SK-N-SH treated with all-trans-retinoic acid at 6 μM for 48 hours (cell line): ENCODE data around the gene EDN1.

ENCODE experiments used
- ARNTL ChIP-seq: fragments of 450-650 bp; formaldehyde crosslinking; IDR thresholded peaks from 2 replicates; pipeline ENCODE4 v1.5.0; 2020; ENCODE audit warnings: low read depth, mild to moderate bottlenecking, moderate library complexity, borderline replicate concordance
- GLIS3 ChIP-seq: fragments of 250-450 bp; sonication (Bioruptor Pico); IDR thresholded peaks from 2 replicates; pipeline ENCODE4 v1.5.0; 2020; ENCODE audit warnings: mild to moderate bottlenecking, moderate library complexity
- PATZ1 ChIP-seq: fragments of 250-450 bp; sonication (Bioruptor Pico); IDR thresholded peaks from 2 replicates; pipeline ENCODE4 v1.8.0; 2020; ENCODE audit warnings: mild to moderate bottlenecking, moderate library complexity, borderline replicate concordance
- PPARA ChIP-seq: fragments of 250-450 bp; sonication (Bioruptor Pico); IDR thresholded peaks from 2 replicates; pipeline ENCODE4 v1.5.0; 2020; ENCODE audit warnings: mild to moderate bottlenecking, borderline replicate concordance
- TSHZ2 ChIP-seq: fragments of 250-450 bp; sonication (Bioruptor Pico); IDR thresholded peaks from 2 replicates; pipeline ENCODE4 v1.5.0; 2020; ENCODE audit warnings: mild to moderate bottlenecking, moderate library complexity
- ZFP3 ChIP-seq: fragments of 250-450 bp; sonication (Bioruptor Pico); IDR thresholded peaks from 2 replicates; pipeline ENCODE4 v1.5.0; 2020; ENCODE audit warnings: mild to moderate bottlenecking, moderate library complexity

DNA sequence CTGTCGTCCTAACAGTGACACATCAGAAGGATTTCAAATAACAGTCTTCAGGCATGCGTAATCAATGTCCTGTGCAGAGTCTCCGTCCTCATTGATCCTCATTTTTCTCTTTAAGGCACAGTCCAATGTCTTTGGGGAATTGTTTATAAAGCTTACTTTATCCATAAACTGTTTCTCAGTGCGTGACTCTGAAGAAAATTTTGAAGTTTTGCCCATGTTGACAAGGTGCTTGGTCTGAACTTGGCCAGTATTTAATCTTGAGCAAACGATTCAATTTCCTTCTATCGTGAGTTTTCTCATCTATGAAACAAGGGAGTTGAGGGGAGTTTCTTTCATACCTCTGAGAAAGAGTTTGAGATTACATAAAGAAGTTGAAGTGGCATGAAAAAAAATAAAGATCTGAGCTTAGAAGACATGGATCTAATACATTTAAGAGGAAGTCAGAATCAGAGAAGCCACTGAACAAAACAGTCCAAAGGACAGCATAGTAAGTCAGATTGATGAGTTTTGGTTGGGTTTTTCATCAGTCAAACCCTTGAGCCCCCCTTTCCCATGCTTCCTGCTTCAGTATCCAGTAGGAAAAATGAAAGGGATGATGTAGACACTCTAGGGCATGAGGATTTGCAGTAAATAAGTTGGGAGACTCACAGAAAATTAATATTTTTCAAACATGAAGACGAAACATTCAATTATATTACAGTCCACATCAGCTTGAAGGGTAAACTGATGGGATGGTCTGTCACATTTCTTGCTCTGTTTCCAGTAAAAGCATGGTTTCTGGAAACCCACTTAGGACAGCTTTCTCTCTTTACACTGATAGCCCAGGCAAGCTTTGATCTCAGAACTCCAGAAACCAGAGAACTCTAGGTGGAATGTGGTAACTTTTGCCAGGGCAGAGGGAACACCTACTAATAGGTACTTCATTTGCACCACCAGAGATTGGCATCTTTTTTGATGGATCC is 8.1 kb downstream of the EDN1 start:
- TF ChIP-seq ARNTL (CRISPR knock-in tag) (no peak), TSHZ2 (CRISPR knock-in tag) (no peak), ZFP3 (no peak), PATZ1 (CRISPR knock-in tag) (no peak), PPARA (no peak), GLIS3 (CRISPR knock-in tag) (no peak)
